Cortex of kidney (tissue), 1 donor: Measurements from ENCODE around the gene ZNF366.

ENCODE experiments used
- DNase-seq: peaks from one replicate; lab custom pipeline; 2025; lab: John Stamatoyannopoulos, UW

Gene ZNF366

GRCh38 chr5:72507231-72507906 is at the start of gene ZNF366:
Gene ZNF366 (minus strand): TSS chr5:72507410. CDS start chr5:72461496, 45,914 bp downstream.
- no peak for DNase-seq

GRCh38 chr5:72556351-72557166 is 49.3 kb upstream of the ZNF366 start:
- DNase-seq, result no peak

GRCh38 chr5:72555871-72556270 is 48.7 kb upstream of the ZNF366 start:
- DNase-seq, result no peak

GRCh38 chr5:72554897-72555296 is 47.7 kb upstream of the ZNF366 start:
- no peak for DNase-seq

- DNase-seq, result no peak
Observed at GRCh38 chr5:72552041-72552557, 44.9 kb upstream of the ZNF366 start.

- DNase-seq, result no peak
Observed at GRCh38 chr5:72550595-72550994, 43.4 kb upstream of the ZNF366 start.

- no peak for DNase-seq
Observed at GRCh38 chr5:72543811-72544210, 36.6 kb upstream of the ZNF366 start.

GRCh38 chr5:72543365-72543764 is 36.2 kb upstream of the ZNF366 start:
- no peak for DNase-seq

- DNase-seq, result no peak
Observed at GRCh38 chr5:72542695-72543094, 35.5 kb upstream of the ZNF366 start.

- no peak for DNase-seq
Observed at GRCh38 chr5:72541501-72542225, 34.5 kb upstream of the ZNF366 start.

GRCh38 chr5:72540759-72541438 is 33.7 kb upstream of the ZNF366 start:
- DNase-seq, result no peak

- no peak for DNase-seq
Observed at GRCh38 chr5:72539726-72540125, 32.5 kb upstream of the ZNF366 start.

GRCh38 chr5:72539038-72539437 is 31.8 kb upstream of the ZNF366 start:
- no peak for DNase-seq

- DNase-seq, result no peak
Observed at GRCh38 chr5:72537166-72537565, 30.0 kb upstream of the ZNF366 start.

- no peak for DNase-seq
Observed at GRCh38 chr5:72531496-72532190, 24.4 kb upstream of the ZNF366 start.

- DNase-seq, result no peak
Observed at GRCh38 chr5:72530196-72530595, 23.0 kb upstream of the ZNF366 start.

GRCh38 chr5:72529383-72529782 is 22.2 kb upstream of the ZNF366 start:
- DNase-seq, result no peak

- no peak for DNase-seq
Observed at GRCh38 chr5:72525816-72526215, 18.6 kb upstream of the ZNF366 start.

- no peak for DNase-seq
Observed at GRCh38 chr5:72523960-72524582, 16.9 kb upstream of the ZNF366 start.

GRCh38 chr5:72522607-72523006 is 15.4 kb upstream of the ZNF366 start:
- DNase-seq, result no peak

GRCh38 chr5:72519111-72519510 is 11.9 kb upstream of the ZNF366 start:
- no peak for DNase-seq
